GM06990 (cell line): ENCODE measurements around the gene C13orf46.
"Not testable (repeated sequence)": the region's sequence is repeated elsewhere in the genome, so short reads cannot be mapped to it uniquely, and the experiment has no call there.

ENCODE experiments used
- DNase-seq: peaks from one replicate; pipeline ENCODE4 v3.0.0-alpha.2; 2011; ENCODE audit not compliant: insufficient read length; ENCODE audit errors: extremely low read depth
- H3K27me3 ChIP-seq: replicated peaks from 2 replicates; pipeline ENCODE4 v1.6.0; 2011; ENCODE audit warnings: low read length; ENCODE audit not compliant: control insufficient read depth, insufficient read depth
- H3K36me3 ChIP-seq: 2 replicates; pipeline ENCODE4 v1.5.1; 2011; ENCODE audit warnings: low read length; ENCODE audit not compliant: control insufficient read depth, insufficient read depth
- H3K4me3 ChIP-seq: replicated peaks from 2 replicates; pipeline ENCODE4 v1.5.1; 2011; ENCODE audit warnings: low read depth, mild to moderate bottlenecking, control low read depth, low read length
- CTCF ChIP-seq: IDR thresholded peaks from 2 replicates; pipeline ENCODE4 v1.5.1; 2011; ENCODE audit warnings: low read length, control low read depth, mild to moderate bottlenecking, inconsistent platforms; ENCODE audit not compliant: insufficient read depth, poor library complexity, severe bottlenecking

C13orf46 gene

GRCh38 chr13:113915012-113915763 is 58.7 kb downstream of the C13orf46 start:
- H3K27me3 ChIP-seq, result no peaks in the 10 kb centered on the region
- no peaks in the 10 kb centered on the region for H3K36me3 ChIP-seq
- DNase-seq, result no peak
- no peak overlapping the region for H3K4me3 ChIP-seq
- no peak for TF ChIP-seq CTCF

DNA sequence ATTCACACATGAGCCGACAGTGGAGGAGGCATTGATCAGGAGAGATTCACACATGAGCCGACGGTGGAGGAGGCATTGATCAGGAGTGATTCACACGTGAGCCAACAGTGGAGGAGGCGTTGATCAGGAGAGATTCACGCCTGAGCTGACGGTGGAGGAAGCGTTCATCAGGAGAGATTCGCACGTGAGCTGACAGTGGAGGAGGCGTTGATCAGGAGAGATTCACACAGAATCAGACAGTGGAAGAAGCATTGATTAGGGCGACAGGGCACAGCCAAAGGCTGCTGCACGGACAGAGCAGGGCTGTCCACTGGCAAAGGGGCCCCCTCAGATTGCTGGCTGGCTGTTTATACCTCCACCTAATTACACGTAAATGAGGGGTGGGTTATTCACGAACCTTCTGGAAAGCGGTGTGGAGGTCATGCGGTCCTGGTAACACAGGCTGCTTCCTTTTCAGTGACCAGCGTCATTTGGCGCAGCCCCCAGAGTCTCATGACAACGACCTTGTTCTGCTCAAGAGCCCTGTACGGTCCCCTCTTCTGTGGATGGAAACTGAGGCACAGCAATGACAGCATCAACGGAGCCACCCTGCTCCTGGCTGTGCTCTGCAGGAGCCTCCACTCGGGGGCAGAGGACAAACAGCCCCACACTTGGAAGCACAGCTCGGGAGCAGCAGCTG is 59.4 kb downstream of the C13orf46 start:
- DNase-seq, result no peak
- H3K36me3 ChIP-seq, result no peaks in the 10 kb centered on the region
- no peak for TF ChIP-seq CTCF
- no peak overlapping the region for H3K4me3 ChIP-seq
- no peaks in the 10 kb centered on the region for H3K27me3 ChIP-seq

DNA sequence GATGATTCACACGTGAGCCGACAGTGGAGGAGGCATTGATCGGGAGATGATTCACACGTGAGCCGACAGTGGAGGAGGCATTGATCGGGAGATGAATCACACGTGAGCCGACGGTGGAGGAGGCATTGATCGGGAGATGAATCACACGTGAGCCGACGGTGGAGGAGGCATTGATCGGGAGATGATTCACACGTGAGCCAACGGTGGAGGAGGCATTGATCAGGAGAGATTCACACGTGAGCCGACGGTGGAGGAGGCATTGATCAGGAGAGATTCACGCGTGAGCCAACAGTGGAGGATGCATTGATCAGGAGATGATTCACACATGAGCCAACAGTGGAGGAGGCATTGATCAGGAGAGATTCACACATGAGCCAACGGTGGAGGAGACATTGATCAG is 60.0 kb downstream of the C13orf46 start:
- H3K27me3 ChIP-seq, H3K36me3 ChIP-seq, DNase-seq, H3K4me3 ChIP-seq: not testable (repeated sequence)

DNA sequence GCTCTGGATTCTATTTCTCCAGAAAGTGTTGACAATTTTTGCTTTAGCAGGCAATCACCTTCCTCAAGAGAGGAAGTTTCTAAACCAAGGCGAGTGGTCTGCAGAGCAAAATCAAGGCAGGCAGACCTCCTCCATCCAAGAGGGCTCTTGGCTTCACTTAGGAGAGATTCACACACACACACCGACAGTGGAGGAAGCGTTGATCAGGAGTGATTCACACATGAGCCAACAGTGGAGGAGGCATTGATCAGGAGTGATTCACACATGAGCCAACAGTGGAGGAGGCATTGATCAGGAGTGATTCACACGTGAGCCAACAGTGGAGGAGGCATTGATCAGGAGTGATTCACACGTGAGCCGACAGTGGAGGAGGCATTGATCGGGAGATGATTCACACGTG is 60.5 kb downstream of the C13orf46 start:
- not testable (repeated sequence) for H3K36me3 ChIP-seq

GRCh38 chr13:113912596-113912995 is 61.3 kb downstream of the C13orf46 start:
- Histone ChIP-seq H3K36me3 (no peaks in the 10 kb centered on the region), H3K4me3 (no peak overlapping the region), H3K27me3 (no peaks in the 10 kb centered on the region; the same call in none of the 2 replicates)
- no peak for TF ChIP-seq CTCF
- no peak for DNase-seq

More for the DNA sequence above, 60.5 kb downstream of the C13orf46 start:
- DNase-seq, H3K4me3 ChIP-seq, H3K27me3 ChIP-seq: not testable (repeated sequence)

GRCh38 chr13:113907635-113908617 is 66.0 kb downstream of the C13orf46 start:
- DNase-seq, result no peak
- Histone ChIP-seq H3K27me3 (no peaks in the 10 kb centered on the region; the same call in none of the 2 replicates), H3K4me3 (no peak overlapping the region), H3K36me3 (no peaks in the 10 kb centered on the region)
- TF ChIP-seq CTCF, result no peak
